Mucosa of descending colon (tissue), 3 donors: ENCODE results near the gene KCNK10. TPM values are rescaled to one million over a fixed set of nuclear protein-coding genes. Genes with fewer than 3 reads are reported as not detected.

Experiments used
- ATAC-seq: fragments of 200-7000 bp; cut with Tn5 transposase; one replicate; pipeline ENCODE4 v1.9.1; 2020; ENCODE audit warnings: mild to moderate bottlenecking, moderate library complexity
- DNase-seq, 3 donors: peaks; one replicate each; pipeline ENCODE4 v3.0.0-alpha.2; 2020
- H3K36me3 ChIP-seq: fragments of 200-600 bp; one replicate; pipeline ENCODE4 v1.8.0; 2021; ENCODE audit warnings: low read depth, mild to moderate bottlenecking
- H3K4me1 ChIP-seq: fragments of 200-600 bp; one replicate; pipeline ENCODE4 v1.8.0; 2021; ENCODE audit warnings: low read depth, mild to moderate bottlenecking
- H3K4me3 ChIP-seq: fragments of 200-600 bp; one replicate; pipeline ENCODE4 v1.8.0; 2021; ENCODE audit warnings: mild to moderate bottlenecking
- H3K9me3 ChIP-seq: fragments of 200-600 bp; one replicate; pipeline ENCODE4 v1.8.0; 2021; ENCODE audit warnings: mild to moderate bottlenecking
- intact Hi-C, 2 donors: fragments of 100-400 bp; cut with DNase I in 1 of 2; cut with micrococcal nuclease in 1 of 2; formaldehyde crosslinking; loops; one replicate each; pipeline versions ENCODE4 v1.11.0 to v1.11.1; 2022; cut with DNase I, micrococcal nuclease
- total RNA-seq, 3 donors: library from RNA; stranded (reverse); fragmentation: NEBNext Ultra II Directional in 2 of 3; extraction: Animal tissue kit (Norgen Biotek cat#: 25700) in 2 of 3; gene quantifications; one replicate each; pipeline versions ENCODE4 v1.2.1 to v1.2.4, GENCODE V29; 2021 to 2023
- TF ChIP-seq, protein P1 (sequence below): fragments of 200-600 bp; IDR thresholded peaks from one replicate; pipeline ENCODE4 v1.8.0; 2022; ENCODE audit warnings: antibody characterized with exemption, mild to moderate bottlenecking
- donor health status: DM: no; HTN: no; CAD: no; lungs with moderate emphysema.
- donor health status: DM: no; HTN: no; CAD: no.
- donor health status: DM: no; HTN: yes; CAD: no.

The KCNK10 gene
- total RNA-seq, 3 donors from 2014 or later: 1.7 to 2.1 (median 2.0) TPM

DNA sequence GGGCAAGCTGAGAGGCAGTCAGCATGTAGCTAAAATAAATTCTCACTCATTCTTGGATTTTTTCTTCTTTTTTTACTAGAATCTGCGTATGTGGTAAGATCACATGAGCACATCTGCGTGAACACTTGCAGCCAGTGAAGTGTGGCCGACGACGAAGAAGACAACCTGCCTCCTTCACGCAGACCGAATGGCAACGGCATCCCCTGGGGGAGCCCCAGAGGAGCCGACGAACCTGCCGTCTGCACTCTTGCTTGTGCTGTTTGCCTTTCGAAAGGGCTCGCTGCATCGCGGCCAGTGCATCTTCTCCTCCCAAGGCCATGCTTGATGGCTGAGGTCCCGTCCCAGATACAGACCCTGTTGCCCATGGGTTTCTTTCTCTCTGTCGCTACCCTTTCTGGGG is 113.8 kb downstream of the KCNK10 start:
- intact Hi-C loops: no loop called here
- Histone ChIP-seq H3K9me3 (no peaks in the 10 kb centered on the region), H3K36me3 (no peaks in the 10 kb centered on the region), H3K4me3 (no peak overlapping the region), H3K4me1 (peaks cover 1% of the 10 kb centered on the region)
- TF ChIP-seq, protein P1, sequence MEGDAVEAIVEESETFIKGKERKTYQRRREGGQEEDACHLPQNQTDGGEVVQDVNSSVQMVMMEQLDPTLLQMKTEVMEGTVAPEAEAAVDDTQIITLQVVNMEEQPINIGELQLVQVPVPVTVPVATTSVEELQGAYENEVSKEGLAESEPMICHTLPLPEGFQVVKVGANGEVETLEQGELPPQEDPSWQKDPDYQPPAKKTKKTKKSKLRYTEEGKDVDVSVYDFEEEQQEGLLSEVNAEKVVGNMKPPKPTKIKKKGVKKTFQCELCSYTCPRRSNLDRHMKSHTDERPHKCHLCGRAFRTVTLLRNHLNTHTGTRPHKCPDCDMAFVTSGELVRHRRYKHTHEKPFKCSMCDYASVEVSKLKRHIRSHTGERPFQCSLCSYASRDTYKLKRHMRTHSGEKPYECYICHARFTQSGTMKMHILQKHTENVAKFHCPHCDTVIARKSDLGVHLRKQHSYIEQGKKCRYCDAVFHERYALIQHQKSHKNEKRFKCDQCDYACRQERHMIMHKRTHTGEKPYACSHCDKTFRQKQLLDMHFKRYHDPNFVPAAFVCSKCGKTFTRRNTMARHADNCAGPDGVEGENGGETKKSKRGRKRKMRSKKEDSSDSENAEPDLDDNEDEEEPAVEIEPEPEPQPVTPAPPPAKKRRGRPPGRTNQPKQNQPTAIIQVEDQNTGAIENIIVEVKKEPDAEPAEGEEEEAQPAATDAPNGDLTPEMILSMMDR: no peak
- DNase-seq (no peak), ATAC-seq (no peak)

DNA sequence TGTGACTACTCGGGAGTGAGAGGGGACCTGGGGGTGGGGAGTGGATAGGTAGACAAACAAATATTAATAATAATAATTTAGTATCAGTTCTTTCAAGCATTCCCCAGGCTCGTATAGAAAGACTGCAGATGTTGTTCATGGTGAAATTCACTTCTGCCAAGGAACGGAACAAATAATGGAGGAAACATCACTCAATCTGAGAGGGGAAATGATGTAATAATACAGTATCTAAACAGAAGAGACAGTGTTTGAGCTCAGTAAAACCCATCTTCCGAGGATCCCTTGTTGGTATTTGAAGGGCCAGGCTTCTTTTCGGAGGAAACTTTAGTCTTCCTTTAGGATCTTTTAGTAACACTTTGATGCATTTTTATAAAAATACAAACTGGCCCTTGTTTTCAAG is 114.2 kb downstream of the KCNK10 start:
- intact Hi-C loops: no loop called here
- Histone ChIP-seq H3K36me3 (no peaks in the 10 kb centered on the region), H3K4me3 (no peak overlapping the region), H3K4me1 (peaks cover 5% of the 10 kb centered on the region), H3K9me3 (no peaks in the 10 kb centered on the region)
- ATAC-seq (no peak), DNase-seq (no peak)
- TF ChIP-seq, protein P1: no peak

GRCh38 chr14:88204221-88204620 is 118.8 kb downstream of the KCNK10 start:
- intact Hi-C loops: no loop called here
- no peaks in the 10 kb centered on the region for H3K9me3 ChIP-seq

DNA sequence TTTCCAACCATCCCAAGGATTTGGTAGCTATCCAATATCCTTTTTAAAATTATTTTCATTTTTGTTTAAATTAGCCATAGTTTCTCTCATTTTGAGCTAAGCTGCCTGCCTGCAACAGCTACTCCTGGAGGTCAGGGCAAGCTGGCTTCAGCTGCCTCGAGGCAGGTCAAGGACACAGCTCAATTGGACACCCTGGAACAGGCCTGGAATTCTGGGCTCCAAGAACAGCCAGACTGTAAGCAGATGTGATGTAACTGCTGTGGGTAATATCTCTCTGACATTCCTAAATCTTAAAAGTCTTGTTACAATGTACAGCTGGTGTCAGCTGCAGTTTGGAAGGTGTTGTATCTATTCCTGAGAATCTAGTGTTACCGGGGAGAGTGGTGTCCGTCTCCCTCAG is 119.8 kb downstream of the KCNK10 start:
- TF ChIP-seq, protein P1: no peak

More at GRCh38 chr14:88204221-88204620, 118.8 kb downstream of the KCNK10 start:
- H3K4me3 ChIP-seq: no peak overlapping the region
- H3K36me3 ChIP-seq: no peaks in the 10 kb centered on the region
- DNase-seq: peak in 2 of 3 donors; percentile 47 to 63
- TF ChIP-seq, protein P1: no peak
- H3K4me1 ChIP-seq: peaks cover 11% of the 10 kb centered on the region
- peak; percentile 89 for ATAC-seq

DNA sequence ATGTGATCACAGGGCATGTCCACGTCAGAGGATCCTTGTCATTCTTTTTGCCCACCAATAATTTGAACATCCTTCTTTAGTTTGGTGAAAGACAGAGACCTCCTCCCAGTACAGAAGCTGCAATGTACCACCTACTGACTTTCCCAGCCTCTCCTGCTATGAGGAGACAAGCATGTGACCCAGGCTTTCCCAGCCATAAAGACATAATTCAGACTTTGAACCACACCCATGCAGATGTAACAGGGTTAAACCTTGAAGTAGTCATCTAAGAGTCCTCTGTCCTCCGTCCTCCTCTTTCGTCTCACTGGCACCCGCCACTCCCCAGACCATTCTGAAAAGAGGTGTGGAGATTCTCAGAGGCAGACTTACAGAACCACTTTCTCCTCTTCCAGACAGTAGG is 120.8 kb downstream of the KCNK10 start:
- intact Hi-C loops: no loop called here
- Histone ChIP-seq H3K4me3 (no peak overlapping the region), H3K9me3 (no peaks in the 10 kb centered on the region), H3K36me3 (no peaks in the 10 kb centered on the region), H3K4me1 (peaks cover 11% of the 10 kb centered on the region)
- DNase-seq (peak in 1 of 3 donors; percentile 25), ATAC-seq (peak; percentile 79)
- TF ChIP-seq, protein P1: no peak

More for the DNA sequence above, 119.8 kb downstream of the KCNK10 start:
- Histone ChIP-seq H3K4me1 (peaks cover 11% of the 10 kb centered on the region), H3K36me3 (no peaks in the 10 kb centered on the region), H3K9me3 (no peaks in the 10 kb centered on the region), H3K4me3 (no peak overlapping the region)
- intact Hi-C loops: no loop called here
- no peak for ATAC-seq
- no peak for DNase-seq

- no peak for ATAC-seq
- no peak for DNase-seq
- TF ChIP-seq, protein P1: no peak
- H3K36me3 ChIP-seq: no peaks in the 10 kb centered on the region
- H3K4me1 ChIP-seq: peaks cover 11% of the 10 kb centered on the region
- no peak overlapping the region for H3K4me3 ChIP-seq
- intact Hi-C loops: no loop called here
- no peaks in the 10 kb centered on the region for H3K9me3 ChIP-seq
Measured at GRCh38 chr14:88201851-88202250, 121.2 kb downstream of the KCNK10 start.
